ENCODE measurements around the gene RHPN2. TPM values are rescaled to one million over a fixed set of nuclear protein-coding genes. Genes with fewer than 3 reads are reported as not detected.
"Not testable (repeated sequence)": the region's sequence is repeated elsewhere in the genome, so short reads cannot be mapped to it uniquely, and the experiment has no call there.

The RHPN2 gene
- total RNA-seq, 4 donors from 2014 or later: 4.0 to 9.6 (median 6.4) TPM

GRCh38 chr19:33022472-33023116 lies 42.1 kb downstream of the RHPN2 start:
- Histone ChIP-seq H3K27me3 (no peaks in the 10 kb centered on the region), H3K4me3 (no peak overlapping the region), H3K36me3 (peaks cover 0 to 6% (median 0%) of the 10 kb centered on the region in 3 donors), H3K9me3 (peaks cover 0 to 5% (median 0%) of the 10 kb centered on the region in 4 donors), H3K27ac (no peak overlapping the region), H3K4me1 (peaks cover 0 to 4% (median 0%) of the 10 kb centered on the region in 4 donors)
- TF ChIP-seq CTCF (IDR thresholded peaks at IDR 0.05) (no peak), EP300 (IDR thresholded peaks at IDR 0.05) (no peak), POLR2A (IDR thresholded peaks at IDR 0.05) (no peak)
- 56 to 61% methylated on average over 9 to 11 of the region's 11 CpGs for WGBS, 2 donors
- no peak for DNase-seq (ENCODE audit: low spot score in 2 of 2)

GRCh38 chr19:33010891-33011290 lies 53.8 kb downstream of the RHPN2 start:
- DNase-seq (ENCODE audit: low spot score in 2 of 2); H3K9me3 ChIP-seq; H3K4me3 ChIP-seq; H3K27ac ChIP-seq; H3K4me1 ChIP-seq; H3K36me3 ChIP-seq; H3K27me3 ChIP-seq: not testable (repeated sequence)
- 93 to 97% methylated on average over 4 of the region's 4 CpGs for WGBS, 2 donors

GRCh38 chr19:33008738-33009137 lies 56.0 kb downstream of the RHPN2 start:
- TF ChIP-seq POLR2A (IDR thresholded peaks at IDR 0.05) (no peak), EP300 (IDR thresholded peaks at IDR 0.05) (no peak), CTCF (IDR thresholded peaks at IDR 0.05) (no peak)
- no peaks in the 10 kb centered on the region for H3K27me3 ChIP-seq
- no peaks in the 10 kb centered on the region for H3K4me1 ChIP-seq
- WGBS, 2 donors: 96 to 98% methylated on average over 4 of the region's 4 CpGs
- H3K27ac ChIP-seq: no peak overlapping the region
- no peak for DNase-seq (ENCODE audit: low spot score in 2 of 2)
- no peaks in the 10 kb centered on the region for H3K9me3 ChIP-seq
- peaks cover 0 to 4% (median 0%) of the 10 kb centered on the region in 3 donors for H3K36me3 ChIP-seq
- H3K4me3 ChIP-seq: no peak overlapping the region

GRCh38 chr19:33005440-33005839 lies 59.2 kb downstream of the RHPN2 start:
- Histone ChIP-seq H3K9me3 (no peaks in the 10 kb centered on the region), H3K27ac (no peak overlapping the region), H3K4me1 (no peaks in the 10 kb centered on the region), H3K36me3 (no peaks in the 10 kb centered on the region), H3K27me3 (no peaks in the 10 kb centered on the region), H3K4me3 (no peak overlapping the region)
- no peak for DNase-seq (ENCODE audit: low spot score in 2 of 2)
- WGBS, 2 donors: 77 to 80% methylated on average over 5 of the region's 5 CpGs
- TF ChIP-seq EP300 (IDR thresholded peaks at IDR 0.05): no peak
- TF ChIP-seq POLR2A (IDR thresholded peaks at IDR 0.05): no peak
- TF ChIP-seq CTCF (IDR thresholded peaks at IDR 0.05): no peak

GRCh38 chr19:33003424-33004024 lies 61.2 kb downstream of the RHPN2 start:
- 53 to 64% methylated on average over 6 of the region's 6 CpGs for WGBS, 2 donors
- H3K4me1 ChIP-seq; H3K27ac ChIP-seq; H3K27me3 ChIP-seq; H3K36me3 ChIP-seq; DNase-seq (ENCODE audit: low spot score in 2 of 2); H3K9me3 ChIP-seq; H3K4me3 ChIP-seq: not testable (repeated sequence)

GRCh38 chr19:33002126-33002865 lies 62.4 kb downstream of the RHPN2 start:
- H3K9me3 ChIP-seq; H3K4me1 ChIP-seq; H3K27me3 ChIP-seq; H3K27ac ChIP-seq; H3K4me3 ChIP-seq; DNase-seq (ENCODE audit: low spot score in 2 of 2); H3K36me3 ChIP-seq: not testable (repeated sequence)
- 70 to 71% methylated on average over 14 to 15 of the region's 15 CpGs for WGBS, 2 donors
